ENCODE data around the gene NXPH3. TPM values are rescaled to one million over a fixed set of nuclear protein-coding genes. Genes with fewer than 3 reads are reported as not detected.

NXPH3 gene
- total RNA-seq, 3 donors from 2014 or later (not counting 1 experiment from before 2014, with no cell fraction given) = not detected

DNA sequence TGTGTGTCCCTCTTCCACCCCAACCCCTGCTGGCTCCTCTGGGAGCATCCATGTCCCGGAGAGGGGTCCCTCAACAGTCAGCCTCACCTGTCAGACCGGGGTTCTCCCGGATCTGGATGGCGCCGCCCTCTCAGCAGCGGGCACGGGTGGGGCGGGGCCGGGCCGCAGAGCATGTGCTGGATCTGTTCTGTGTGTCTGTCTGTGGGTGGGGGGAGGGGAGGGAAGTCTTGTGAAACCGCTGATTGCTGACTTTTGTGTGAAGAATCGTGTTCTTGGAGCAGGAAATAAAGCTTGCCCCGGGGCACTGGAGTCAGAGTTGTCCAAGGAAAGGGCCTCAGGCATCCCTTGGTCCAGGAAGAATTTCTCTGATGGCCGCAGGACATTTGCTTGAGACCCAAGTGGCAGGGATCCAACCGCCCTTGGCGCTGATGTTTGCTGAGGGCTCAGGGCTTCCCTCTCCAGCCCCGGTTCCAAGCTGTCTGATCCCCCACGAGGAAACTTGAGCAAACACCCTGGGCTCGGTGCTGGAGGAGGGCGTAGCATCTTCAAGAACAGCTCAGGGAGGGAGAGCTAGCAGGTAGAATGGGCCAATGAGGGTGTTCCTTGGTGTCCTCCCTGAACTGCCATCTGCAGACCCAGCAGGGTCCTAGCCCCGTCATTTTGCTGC is 4.5 kb downstream of the NXPH3 start:
- Mint-ChIP-seq H3K9me3 (no peaks in the 10 kb centered on the region), H3K36me3 (no peaks in the 10 kb centered on the region), H3K27me3 (ENCODE audit: low read depth in 2 of 2) (peaks cover 10 to 22% of the 10 kb centered on the region in 2 donors), H3K27ac (no peak overlapping the region), H3K4me3 (no peak overlapping the region), H3K4me1 (peaks cover 0 to 9% of the 10 kb centered on the region in 2 donors)
- H3K36me3 ChIP-seq (ENCODE audit: control insufficient read depth, insufficient read depth, low read length) = no peaks in the 10 kb centered on the region
- TF ChIP-seq, protein P1, sequence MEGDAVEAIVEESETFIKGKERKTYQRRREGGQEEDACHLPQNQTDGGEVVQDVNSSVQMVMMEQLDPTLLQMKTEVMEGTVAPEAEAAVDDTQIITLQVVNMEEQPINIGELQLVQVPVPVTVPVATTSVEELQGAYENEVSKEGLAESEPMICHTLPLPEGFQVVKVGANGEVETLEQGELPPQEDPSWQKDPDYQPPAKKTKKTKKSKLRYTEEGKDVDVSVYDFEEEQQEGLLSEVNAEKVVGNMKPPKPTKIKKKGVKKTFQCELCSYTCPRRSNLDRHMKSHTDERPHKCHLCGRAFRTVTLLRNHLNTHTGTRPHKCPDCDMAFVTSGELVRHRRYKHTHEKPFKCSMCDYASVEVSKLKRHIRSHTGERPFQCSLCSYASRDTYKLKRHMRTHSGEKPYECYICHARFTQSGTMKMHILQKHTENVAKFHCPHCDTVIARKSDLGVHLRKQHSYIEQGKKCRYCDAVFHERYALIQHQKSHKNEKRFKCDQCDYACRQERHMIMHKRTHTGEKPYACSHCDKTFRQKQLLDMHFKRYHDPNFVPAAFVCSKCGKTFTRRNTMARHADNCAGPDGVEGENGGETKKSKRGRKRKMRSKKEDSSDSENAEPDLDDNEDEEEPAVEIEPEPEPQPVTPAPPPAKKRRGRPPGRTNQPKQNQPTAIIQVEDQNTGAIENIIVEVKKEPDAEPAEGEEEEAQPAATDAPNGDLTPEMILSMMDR (IDR thresholded peaks at IDR 0.05) = no peak
- H3K4me3 ChIP-seq (ENCODE audit: low read length) = no peak overlapping the region
- intact Hi-C loops (cut with micrococcal nuclease) = no loop called here
- DNase-seq (no peak), ATAC-seq (no peak)
- H3K4me1 ChIP-seq (ENCODE audit: control insufficient read depth, insufficient read depth, low read length) = peaks cover 11% of the 10 kb centered on the region
- WGBS (ENCODE audit: insufficient coverage) = 93% methylated on average over 21 of the region's 21 CpGs
- peaks cover 20% of the 10 kb centered on the region for H3K27me3 ChIP-seq (ENCODE audit: control insufficient read depth, insufficient read depth, low read length)
- no peaks in the 10 kb centered on the region for H3K9me3 ChIP-seq (ENCODE audit: control insufficient read depth, insufficient read depth, low read length)
- H3K27ac ChIP-seq (ENCODE audit: low read length) = no peak overlapping the region

DNA sequence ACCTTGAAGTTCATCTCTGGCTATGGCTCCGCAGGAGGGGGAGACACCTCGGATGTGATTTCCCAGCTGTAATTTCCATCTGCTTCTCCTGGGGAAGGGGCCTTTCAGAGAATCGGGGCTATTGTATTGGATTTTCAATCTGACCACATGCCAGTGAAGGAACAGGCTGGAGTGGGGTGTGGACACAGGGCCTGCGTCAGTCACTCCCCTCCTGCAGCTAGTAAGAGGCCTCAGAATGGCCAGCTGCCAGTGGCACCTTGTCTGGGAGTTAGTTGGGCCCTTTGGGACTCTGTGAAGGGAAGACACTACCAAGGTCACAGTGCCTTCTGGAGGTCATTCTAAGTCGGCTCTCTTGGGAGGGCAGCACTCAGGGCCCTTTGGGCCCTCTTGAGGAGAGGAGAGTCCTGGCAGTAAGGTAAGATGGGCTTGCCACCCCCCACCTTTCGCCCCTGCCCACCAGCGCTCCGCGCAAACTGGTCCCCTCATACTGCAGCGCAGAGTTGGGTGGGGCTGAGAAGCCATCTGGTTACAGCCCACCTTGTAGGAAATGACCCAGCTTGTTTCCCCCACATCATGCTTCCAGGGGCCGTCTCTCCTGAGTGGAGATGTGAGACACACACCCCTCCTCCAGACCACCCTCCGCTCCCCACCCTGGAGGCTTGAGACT is 5.4 kb downstream of the NXPH3 start:
- no peak overlapping the region for H3K27ac ChIP-seq (ENCODE audit: low read length)
- H3K27ac Mint-ChIP-seq = no peak overlapping the region
- TF ChIP-seq, protein P1 (IDR thresholded peaks at IDR 0.05) = no peak
- H3K9me3 Mint-ChIP-seq = no peaks in the 10 kb centered on the region
- peaks cover 16% of the 10 kb centered on the region for H3K27me3 ChIP-seq (ENCODE audit: control insufficient read depth, insufficient read depth, low read length)
- no peak overlapping the region for H3K4me3 ChIP-seq (ENCODE audit: low read length)
- DNase-seq (no peak), ATAC-seq (no peak)
- peaks cover 6% of the 10 kb centered on the region for H3K4me1 ChIP-seq (ENCODE audit: control insufficient read depth, insufficient read depth, low read length)
- peaks cover 0 to 2% of the 10 kb centered on the region in 2 donors for H3K4me1 Mint-ChIP-seq
- H3K36me3 Mint-ChIP-seq = no peaks in the 10 kb centered on the region
- H3K27me3 Mint-ChIP-seq (ENCODE audit: low read depth in 2 of 2) = peaks cover 7 to 15% of the 10 kb centered on the region in 2 donors
- H3K36me3 ChIP-seq (ENCODE audit: control insufficient read depth, insufficient read depth, low read length) = no peaks in the 10 kb centered on the region
- no peaks in the 10 kb centered on the region for H3K9me3 ChIP-seq (ENCODE audit: control insufficient read depth, insufficient read depth, low read length)
- 92% methylated on average over 12 of the region's 12 CpGs for WGBS (ENCODE audit: insufficient coverage)
- intact Hi-C loops (cut with micrococcal nuclease) = no loop called here
- no peak overlapping the region for H3K4me3 Mint-ChIP-seq

DNA sequence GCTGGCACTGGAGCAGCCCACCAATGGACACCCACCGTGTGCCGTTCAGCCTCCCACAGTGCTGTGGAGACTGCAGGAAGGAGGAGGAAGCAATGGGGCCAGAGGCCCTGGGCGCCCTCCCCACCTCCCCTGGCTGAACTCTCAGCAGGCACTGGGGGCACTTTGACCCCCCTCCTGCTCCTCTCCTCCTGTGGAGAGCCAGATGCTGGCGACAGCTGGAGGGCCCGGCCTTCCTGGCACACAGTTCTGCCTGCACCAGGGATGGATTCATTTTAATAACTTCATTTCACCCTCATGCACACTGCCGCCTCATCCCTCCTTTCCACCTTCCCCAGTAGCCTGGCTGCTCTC is 6.0 kb downstream of the NXPH3 start:
- WGBS (ENCODE audit: insufficient coverage) = 91% methylated on average over 6 of the region's 6 CpGs

More for the DNA sequence above, 6.0 kb downstream of the NXPH3 start:
- Histone ChIP-seq H3K4me3 (ENCODE audit: low read length) (no peak overlapping the region), H3K4me1 (ENCODE audit: control insufficient read depth, insufficient read depth, low read length) (peaks cover under 1% of the 10 kb centered on the region), H3K27me3 (ENCODE audit: control insufficient read depth, insufficient read depth, low read length) (peaks cover 11% of the 10 kb centered on the region), H3K36me3 (ENCODE audit: control insufficient read depth, insufficient read depth, low read length) (no peaks in the 10 kb centered on the region), H3K9me3 (ENCODE audit: control insufficient read depth, insufficient read depth, low read length) (no peaks in the 10 kb centered on the region), H3K27ac (ENCODE audit: low read length) (no peak overlapping the region)
- no peak overlapping the region for H3K27ac Mint-ChIP-seq
- TF ChIP-seq, protein P1 (IDR thresholded peaks at IDR 0.05) = no peak
- no peak overlapping the region for H3K4me3 Mint-ChIP-seq
- DNase-seq (no peak), ATAC-seq (no peak)
- intact Hi-C loops (cut with micrococcal nuclease) = no loop called here
- H3K9me3 Mint-ChIP-seq = no peaks in the 10 kb centered on the region
- H3K36me3 Mint-ChIP-seq = no peaks in the 10 kb centered on the region
- peaks cover 7 to 15% of the 10 kb centered on the region in 2 donors for H3K27me3 Mint-ChIP-seq (ENCODE audit: low read depth in 2 of 2)
- H3K4me1 Mint-ChIP-seq = no peaks in the 10 kb centered on the region
